SK-N-SH (cell line): Measurements from ENCODE around the gene ABI3. TPM values are rescaled to one million over a fixed set of nuclear protein-coding genes. Genes with fewer than 3 reads are reported as not detected.

Experiments
- CTCF ChIA-PET: fragments of 300-600, 350-600 bp; formaldehyde crosslinking; extraction: SDS; loops from one replicate; lab custom pipeline; 2021; lab: Yijun Ruan, JAX
- POLR2A ChIA-PET: fragments of 350-600 bp; sonication (Branson Sonifier 250); formaldehyde crosslinking; extraction: SDS; loops from one replicate; lab custom pipeline; 2020; ENCODE audit warnings: antibody characterized with exemption, inconsistent platforms; lab: Yijun Ruan, JAX
- DNase-seq: peaks from one replicate; pipeline ENCODE4 v3.0.0; 2012
- H2AFZ ChIP-seq: fragments of 200-600 bp; sonication (generic); 2 replicates; pipeline ENCODE4 v1.8.1; 2016; ENCODE audit warnings: antibody characterized with exemption, mild to moderate bottlenecking, low read depth
- H3F3A ChIP-seq: fragments of 200-600 bp; sonication (generic); replicated peaks from 2 replicates; pipeline ENCODE3; 2016; ENCODE audit warnings: antibody characterized with exemption, mild to moderate bottlenecking; ENCODE audit not compliant: insufficient read depth
- H3K27ac ChIP-seq, 2 experiments: fragments of 200-500 bp in 1 of 2; fragments of 200-600 bp in 1 of 2; sonication (Bioruptor generic) in 1 of 2; sonication (generic), shearing (Covaris generic) in 1 of 2; 2 replicates each; pipeline versions ENCODE4 v1.5.1 to v1.6.1; 2014 to 2016; ENCODE audit warnings: low read depth in 2 of 2, inconsistent platforms in 1 of 2, low read length in 1 of 2, mild to moderate bottlenecking in 1 of 2, mixed read lengths in 1 of 2
- H3K27me3 ChIP-seq: fragments of 200-600 bp; sonication (generic), shearing (Covaris generic); 2 replicates; pipeline ENCODE4 v1.6.1; 2016; ENCODE audit warnings: mixed run types; ENCODE audit not compliant: insufficient read depth
- H3K36me3 ChIP-seq, 2 experiments: fragments of 200-500 bp in 1 of 2; fragments of 200-600 bp in 1 of 2; sonication (Bioruptor generic) in 1 of 2; sonication (generic) in 1 of 2; replicated peaks in 1 of 2; 2 replicates each; pipeline versions ENCODE3 to v1.5.1; 2014 to 2016; ENCODE audit warnings: low read length in 1 of 2, mild to moderate bottlenecking in 1 of 2; ENCODE audit not compliant: insufficient read depth in 2 of 2, control insufficient read depth in 1 of 2
- H3K4me1 ChIP-seq, 2 experiments: fragments of 200-500 bp in 1 of 2; fragments of 200-600 bp in 1 of 2; sonication (Bioruptor generic) in 1 of 2; sonication (generic), shearing (Covaris generic) in 1 of 2; 2 replicates each; pipeline versions ENCODE4 v1.5.1 to v1.6.1; 2014 to 2016; ENCODE audit warnings: low read depth in 1 of 2, low read length in 1 of 2, mixed run types in 1 of 2; ENCODE audit not compliant: insufficient read depth in 2 of 2, control insufficient read depth in 1 of 2
- H3K4me2 ChIP-seq: fragments of 200-600 bp; sonication (generic), shearing (Covaris generic); 2 replicates; pipeline ENCODE4 v1.6.1; 2017; ENCODE audit warnings: mixed run types
- H3K4me3 ChIP-seq, 2 experiments: fragments of 200-500 bp in 1 of 2; fragments of 200-600 bp in 1 of 2; sonication (Bioruptor generic) in 1 of 2; sonication (generic), shearing (Covaris generic) in 1 of 2; 2 replicates each; pipeline versions ENCODE4 v1.5.1 to v1.8.1; 2014 to 2016; ENCODE audit warnings: low read depth in 2 of 2, inconsistent platforms in 1 of 2, low read length in 1 of 2, mild to moderate bottlenecking in 1 of 2, mixed read lengths in 1 of 2, moderate library complexity in 1 of 2
- H3K79me2 ChIP-seq: fragments of 200-600 bp; sonication (generic); 2 replicates; pipeline ENCODE4 v1.8.1; 2017; ENCODE audit warnings: mild to moderate bottlenecking; ENCODE audit not compliant: insufficient read depth
- H3K9ac ChIP-seq: fragments of 200-600 bp; sonication (generic); 2 replicates; pipeline ENCODE4 v1.6.1; 2017; ENCODE audit warnings: mixed run types
- H3K9me2 ChIP-seq: fragments of 200-600 bp; sonication (generic); 2 replicates; pipeline ENCODE4 v1.6.1; 2017; ENCODE audit warnings: mixed run types
- H3K9me3 ChIP-seq: fragments of 200-600 bp; sonication (generic); 2 replicates; pipeline ENCODE4 v1.6.1; 2017; ENCODE audit warnings: mixed run types, mild to moderate bottlenecking, moderate library complexity
- H4K20me1 ChIP-seq: fragments of 200-600 bp; sonication (generic); 2 replicates; pipeline ENCODE4 v1.6.1; 2017; ENCODE audit warnings: mild to moderate bottlenecking, mixed run types; ENCODE audit not compliant: insufficient read depth
- ELF1 ChIP-seq: IDR thresholded peaks from 2 replicates; pipeline ENCODE4 v1.4.0; 2012
- EP300 ChIP-seq, 2 experiments: IDR thresholded peaks; 2 replicates each; pipeline versions ENCODE4 v1.4.0 to v1.6.1; 2012; ENCODE audit warnings: borderline replicate concordance in 1 of 2, low read depth in 1 of 2, low read length in 1 of 2
- FOSL2 ChIP-seq: IDR thresholded peaks from 2 replicates; pipeline ENCODE4 v1.4.0; 2012; ENCODE audit warnings: low read depth, mild to moderate bottlenecking, moderate library complexity, borderline replicate concordance
- FOXM1 ChIP-seq: IDR thresholded peaks from 2 replicates; pipeline ENCODE4 v1.4.0; 2012; ENCODE audit warnings: low read depth, mild to moderate bottlenecking
- GATA2 ChIP-seq: sonication (generic); formaldehyde crosslinking; IDR thresholded peaks from 2 replicates; pipeline ENCODE4 v1.5.0; 2020; ENCODE audit warnings: mild to moderate bottlenecking, missing genetic modification reagents
- MAX ChIP-seq: IDR thresholded peaks from 2 replicates; pipeline ENCODE4 v1.4.0; 2012; ENCODE audit warnings: low read depth
- MEF2A ChIP-seq: IDR thresholded peaks from 2 replicates; pipeline ENCODE4 v1.4.0; 2012; ENCODE audit warnings: low read depth, borderline replicate concordance
- MXI1 ChIP-seq: IDR thresholded peaks from 2 replicates; pipeline ENCODE4 v1.6.1; 2012; ENCODE audit warnings: mild to moderate bottlenecking, low read depth, low read length, improper control_type of control experiment
- TAF1 ChIP-seq: IDR thresholded peaks from 2 replicates; pipeline ENCODE4 v1.6.1; 2012; ENCODE audit warnings: low read depth, mild to moderate bottlenecking, low read length, moderate library complexity, borderline replicate concordance
- TEAD4 ChIP-seq: IDR thresholded peaks from 2 replicates; pipeline ENCODE4 v1.4.0; 2012; ENCODE audit warnings: mild to moderate bottlenecking, borderline replicate concordance; ENCODE audit not compliant: insufficient read depth
- USF1 ChIP-seq: IDR thresholded peaks from 2 replicates; pipeline ENCODE4 v1.4.0; 2012; ENCODE audit warnings: low read depth, borderline replicate concordance
- WGBS: methylation state at CpG from one replicate; pipeline ENCODE4 v1.1.6; 2017; ENCODE audit warnings: low lambda C conversion rate; 5-methylcytosine and 5-hydroxymethylcytosine counted together
- polyA plus RNA-seq, 3 experiments: library from polyadenylated mRNA; depleted of rRNA; stranded (reverse); fragments of >200 nt; gene quantifications; 2 replicates each; pipeline ENCODE4 v1.2.3, GENCODE V29; 2012
- TF ChIP-seq, protein P1 (sequence below): IDR thresholded peaks from 2 replicates; pipeline ENCODE4 v1.4.0; 2012; ENCODE audit warnings: low read depth, borderline replicate concordance
- TF ChIP-seq, protein P2 (sequence below): IDR thresholded peaks from 2 replicates; pipeline ENCODE4 v1.6.1; 2012; ENCODE audit warnings: mild to moderate bottlenecking, low read depth, low read length, moderate library complexity
- TF ChIP-seq, protein P3 (sequence below): IDR thresholded peaks from 2 replicates; pipeline ENCODE4; 2012

ABI3 gene
- polyA plus RNA-seq, 1 of the 3 experiments (the other 2 are of a cell fraction) = 4.7 TPM

GRCh38 chr17:49194297-49194607, 16.3 kb upstream of the ABI3 start:
- ChIA-PET CTCF (interaction anchor here (1.4 to 8.6 kb wide), 3 partner anchors 11 to 33 kb away, joined by 3 to 77 read pairs (median 40); partner anchors contain the start of gene PHOSPHO1), POLR2A (no interaction called here)
- WGBS = 33% methylated on average over 3 of the region's 3 CpGs

More at GRCh38 chr17:49194297-49194607, 16.3 kb upstream of the ABI3 start:
- H3K79me2 ChIP-seq = no peaks in the 10 kb centered on the region
- H3K4me1 ChIP-seq = peaks cover 0 to 3% of the 10 kb centered on the region in 2 experiments; a peak in 2 of 4 replicates
- H3K4me3 ChIP-seq = peak overlapping the region; percentile 64 to 77; a peak in 2 of 4 replicates
- H3K9me2 ChIP-seq = no peaks in the 10 kb centered on the region
- no peaks in the 10 kb centered on the region for H4K20me1 ChIP-seq
- H3K27me3 ChIP-seq = no peaks in the 10 kb centered on the region
- no peaks in the 10 kb centered on the region for H3K9me3 ChIP-seq
- H3K9ac ChIP-seq = no peak overlapping the region
- 0 out of 2 replicates have a peak overlapping the region, but pooled peaks have one; percentile 76 for H2AFZ ChIP-seq
- TF ChIP-seq TAF1 = no peak
- TF ChIP-seq, protein P1, sequence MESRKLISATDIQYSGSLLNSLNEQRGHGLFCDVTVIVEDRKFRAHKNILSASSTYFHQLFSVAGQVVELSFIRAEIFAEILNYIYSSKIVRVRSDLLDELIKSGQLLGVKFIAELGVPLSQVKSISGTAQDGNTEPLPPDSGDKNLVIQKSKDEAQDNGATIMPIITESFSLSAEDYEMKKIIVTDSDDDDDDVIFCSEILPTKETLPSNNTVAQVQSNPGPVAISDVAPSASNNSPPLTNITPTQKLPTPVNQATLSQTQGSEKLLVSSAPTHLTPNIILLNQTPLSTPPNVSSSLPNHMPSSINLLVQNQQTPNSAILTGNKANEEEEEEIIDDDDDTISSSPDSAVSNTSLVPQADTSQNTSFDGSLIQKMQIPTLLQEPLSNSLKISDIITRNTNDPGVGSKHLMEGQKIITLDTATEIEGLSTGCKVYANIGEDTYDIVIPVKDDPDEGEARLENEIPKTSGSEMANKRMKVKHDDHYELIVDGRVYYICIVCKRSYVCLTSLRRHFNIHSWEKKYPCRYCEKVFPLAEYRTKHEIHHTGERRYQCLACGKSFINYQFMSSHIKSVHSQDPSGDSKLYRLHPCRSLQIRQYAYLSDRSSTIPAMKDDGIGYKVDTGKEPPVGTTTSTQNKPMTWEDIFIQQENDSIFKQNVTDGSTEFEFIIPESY = no peak
- no peak for TF ChIP-seq MXI1
- TF ChIP-seq, protein P2, sequence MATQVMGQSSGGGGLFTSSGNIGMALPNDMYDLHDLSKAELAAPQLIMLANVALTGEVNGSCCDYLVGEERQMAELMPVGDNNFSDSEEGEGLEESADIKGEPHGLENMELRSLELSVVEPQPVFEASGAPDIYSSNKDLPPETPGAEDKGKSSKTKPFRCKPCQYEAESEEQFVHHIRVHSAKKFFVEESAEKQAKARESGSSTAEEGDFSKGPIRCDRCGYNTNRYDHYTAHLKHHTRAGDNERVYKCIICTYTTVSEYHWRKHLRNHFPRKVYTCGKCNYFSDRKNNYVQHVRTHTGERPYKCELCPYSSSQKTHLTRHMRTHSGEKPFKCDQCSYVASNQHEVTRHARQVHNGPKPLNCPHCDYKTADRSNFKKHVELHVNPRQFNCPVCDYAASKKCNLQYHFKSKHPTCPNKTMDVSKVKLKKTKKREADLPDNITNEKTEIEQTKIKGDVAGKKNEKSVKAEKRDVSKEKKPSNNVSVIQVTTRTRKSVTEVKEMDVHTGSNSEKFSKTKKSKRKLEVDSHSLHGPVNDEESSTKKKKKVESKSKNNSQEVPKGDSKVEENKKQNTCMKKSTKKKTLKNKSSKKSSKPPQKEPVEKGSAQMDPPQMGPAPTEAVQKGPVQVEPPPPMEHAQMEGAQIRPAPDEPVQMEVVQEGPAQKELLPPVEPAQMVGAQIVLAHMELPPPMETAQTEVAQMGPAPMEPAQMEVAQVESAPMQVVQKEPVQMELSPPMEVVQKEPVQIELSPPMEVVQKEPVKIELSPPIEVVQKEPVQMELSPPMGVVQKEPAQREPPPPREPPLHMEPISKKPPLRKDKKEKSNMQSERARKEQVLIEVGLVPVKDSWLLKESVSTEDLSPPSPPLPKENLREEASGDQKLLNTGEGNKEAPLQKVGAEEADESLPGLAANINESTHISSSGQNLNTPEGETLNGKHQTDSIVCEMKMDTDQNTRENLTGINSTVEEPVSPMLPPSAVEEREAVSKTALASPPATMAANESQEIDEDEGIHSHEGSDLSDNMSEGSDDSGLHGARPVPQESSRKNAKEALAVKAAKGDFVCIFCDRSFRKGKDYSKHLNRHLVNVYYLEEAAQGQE = no peak
- no peak for TF ChIP-seq GATA2 (CRISPR knock-in tag)
- no peak for TF ChIP-seq MEF2A
- no peak for TF ChIP-seq FOSL2
- TF ChIP-seq, protein P3, sequence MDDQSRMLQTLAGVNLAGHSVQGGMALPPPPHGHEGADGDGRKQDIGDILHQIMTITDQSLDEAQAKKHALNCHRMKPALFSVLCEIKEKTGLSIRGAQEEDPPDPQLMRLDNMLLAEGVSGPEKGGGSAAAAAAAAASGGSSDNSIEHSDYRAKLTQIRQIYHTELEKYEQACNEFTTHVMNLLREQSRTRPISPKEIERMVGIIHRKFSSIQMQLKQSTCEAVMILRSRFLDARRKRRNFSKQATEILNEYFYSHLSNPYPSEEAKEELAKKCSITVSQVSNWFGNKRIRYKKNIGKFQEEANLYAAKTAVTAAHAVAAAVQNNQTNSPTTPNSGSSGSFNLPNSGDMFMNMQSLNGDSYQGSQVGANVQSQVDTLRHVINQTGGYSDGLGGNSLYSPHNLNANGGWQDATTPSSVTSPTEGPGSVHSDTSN = no peak
- no peak for TF ChIP-seq TEAD4
- no peak for TF ChIP-seq USF1
- TF ChIP-seq MAX = no peak
- TF ChIP-seq EP300 (IDR thresholded peaks at IDR 0.05; ENCODE audit: borderline replicate concordance in 1 of 2, low read depth in 1 of 2, low read length in 1 of 2) = no peak
- no peak for TF ChIP-seq FOXM1
- no peak for TF ChIP-seq ELF1
- H3K27ac ChIP-seq = no peak overlapping the region
- no peaks in the 10 kb centered on the region for H3K36me3 ChIP-seq
- H3F3A ChIP-seq = peaks cover 27% of the 10 kb centered on the region
- H3K4me2 ChIP-seq = peak overlapping the region; percentile 74
- DNase-seq = no peak
